Smooth muscle cell (in vitro differentiated cells): ENCODE measurements around the gene ATXN7L2. TPM values are rescaled to one million over a fixed set of nuclear protein-coding genes. Genes with fewer than 3 reads are reported as not detected.

Source experiments
- DNase-seq: peaks from one replicate; lab custom pipeline; 2025; ENCODE audit not compliant: unreplicated experiment; lab: John Stamatoyannopoulos, UW
- H2AFZ ChIP-seq: fragments of 200-600 bp; sonication (generic); 2 replicates; pipeline ENCODE4 v1.6.0; 2016; ENCODE audit warnings: antibody characterized with exemption, low read depth, mild to moderate bottlenecking
- H3F3A ChIP-seq: fragments of 200-600 bp; sonication (generic); 2 replicates; pipeline ENCODE4 v1.6.0; 2017; ENCODE audit warnings: antibody characterized with exemption, low read depth
- H3K27ac ChIP-seq: fragments of 200-600 bp; sonication (generic); 2 replicates; pipeline ENCODE4 v1.5.1; 2016; ENCODE audit warnings: low read depth, mild to moderate bottlenecking
- H3K27me3 ChIP-seq: fragments of 200-600 bp; sonication (generic); 2 replicates; pipeline ENCODE4 v1.6.1; 2016; ENCODE audit warnings: low read depth, mild to moderate bottlenecking
- H3K36me3 ChIP-seq: fragments of 200-600 bp; sonication (generic); 2 replicates; pipeline ENCODE4 v1.5.1; 2016; ENCODE audit warnings: low read depth
- H3K4me1 ChIP-seq: fragments of 200-600 bp; sonication (generic); 2 replicates; pipeline ENCODE4 v1.5.1; 2016; ENCODE audit warnings: low read depth
- H3K4me2 ChIP-seq: fragments of 200-600 bp; sonication (generic); 2 replicates; pipeline ENCODE4 v1.6.0; 2016; ENCODE audit warnings: mild to moderate bottlenecking
- H3K4me3 ChIP-seq: fragments of 200-600 bp; sonication (generic); 2 replicates; pipeline ENCODE4 v1.5.1; 2016; ENCODE audit warnings: mild to moderate bottlenecking
- H3K79me2 ChIP-seq: fragments of 200-600 bp; sonication (generic); 2 replicates; pipeline ENCODE4 v1.6.0; 2016; ENCODE audit warnings: low read depth, mild to moderate bottlenecking
- H3K9ac ChIP-seq: fragments of 200-600 bp; sonication (generic); 2 replicates; pipeline ENCODE4 v1.6.0; 2016; ENCODE audit warnings: low read depth
- H3K9me3 ChIP-seq: fragments of 200-600 bp; sonication (generic); replicated peaks from 2 replicates; pipeline ENCODE4 v1.5.1; 2016; ENCODE audit warnings: low read depth
- H4K20me1 ChIP-seq: fragments of 200-600 bp; sonication (generic); 2 replicates; pipeline ENCODE4 v1.6.0; 2016; ENCODE audit warnings: low read depth
- WGBS: methylation state at CpG from one replicate; pipeline ENCODE4 v1.1.7; 2016; ENCODE audit warnings: low lambda C conversion rate; 5-methylcytosine and 5-hydroxymethylcytosine counted together
- polyA plus RNA-seq: library from polyadenylated mRNA; unstranded; fragments of >200 nt; fragmentation: Nextera tagmentation; extraction: Ambion mirVana; gene quantifications from 2 replicates; pipeline ENCODE4 v1.2.1, GENCODE V29; 2016
- total RNA-seq: library from RNA; depleted of rRNA; stranded (reverse); fragments of >200 nt; gene quantifications from 2 replicates; pipeline ENCODE4 v1.2.3, GENCODE V29; 2014
- TF ChIP-seq, protein P1 (sequence below): fragments of 200-600 bp; sonication (generic); IDR thresholded peaks from 2 replicates; pipeline ENCODE4 v1.5.1; 2017; ENCODE audit warnings: borderline replicate concordance, mild to moderate bottlenecking, antibody characterized with exemption; ENCODE audit not compliant: insufficient read depth, poor library complexity, severe bottlenecking

The ATXN7L2 gene
- total and polyA plus RNA-seq, 2 experiments from 2014 or later, result 1.9 to 6.2 TPM

DNA sequence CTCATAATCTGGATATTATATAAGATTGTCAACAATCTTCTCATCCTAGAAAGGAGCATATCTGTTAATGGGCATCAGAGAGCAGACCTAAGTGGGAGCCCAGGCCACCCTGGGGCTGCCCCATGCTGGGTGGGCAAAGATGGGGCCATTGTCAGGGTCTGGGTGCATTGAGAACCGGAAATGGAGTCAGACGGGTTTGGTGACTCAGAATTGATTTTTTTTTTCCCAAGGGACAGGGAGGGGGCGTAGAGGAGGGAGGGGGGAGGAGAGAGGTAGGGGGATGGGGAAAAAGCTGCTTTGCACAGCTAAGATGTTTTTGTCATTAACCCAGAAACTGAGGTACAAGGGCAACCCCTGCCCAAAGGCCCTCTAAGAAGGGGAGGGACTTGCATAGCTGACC, 1.3 kb downstream of the ATXN7L2 start:
- H3K79me2 ChIP-seq, result no peaks in the 10 kb centered on the region
- H3K4me3 ChIP-seq, result peak overlapping the region; percentile 79
- TF ChIP-seq, protein P1, sequence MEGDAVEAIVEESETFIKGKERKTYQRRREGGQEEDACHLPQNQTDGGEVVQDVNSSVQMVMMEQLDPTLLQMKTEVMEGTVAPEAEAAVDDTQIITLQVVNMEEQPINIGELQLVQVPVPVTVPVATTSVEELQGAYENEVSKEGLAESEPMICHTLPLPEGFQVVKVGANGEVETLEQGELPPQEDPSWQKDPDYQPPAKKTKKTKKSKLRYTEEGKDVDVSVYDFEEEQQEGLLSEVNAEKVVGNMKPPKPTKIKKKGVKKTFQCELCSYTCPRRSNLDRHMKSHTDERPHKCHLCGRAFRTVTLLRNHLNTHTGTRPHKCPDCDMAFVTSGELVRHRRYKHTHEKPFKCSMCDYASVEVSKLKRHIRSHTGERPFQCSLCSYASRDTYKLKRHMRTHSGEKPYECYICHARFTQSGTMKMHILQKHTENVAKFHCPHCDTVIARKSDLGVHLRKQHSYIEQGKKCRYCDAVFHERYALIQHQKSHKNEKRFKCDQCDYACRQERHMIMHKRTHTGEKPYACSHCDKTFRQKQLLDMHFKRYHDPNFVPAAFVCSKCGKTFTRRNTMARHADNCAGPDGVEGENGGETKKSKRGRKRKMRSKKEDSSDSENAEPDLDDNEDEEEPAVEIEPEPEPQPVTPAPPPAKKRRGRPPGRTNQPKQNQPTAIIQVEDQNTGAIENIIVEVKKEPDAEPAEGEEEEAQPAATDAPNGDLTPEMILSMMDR, result no peak
- peak overlapping the region; percentile 93 for H3K4me2 ChIP-seq
- H3K9ac ChIP-seq, result peak overlapping the region; percentile 99
- 12% methylated on average over 3 of the region's 3 CpGs for WGBS
- no peak overlapping the region for H2AFZ ChIP-seq
- no peak overlapping the region for H3K27ac ChIP-seq
- no peaks in the 10 kb centered on the region for H3K9me3 ChIP-seq
- H3F3A ChIP-seq, result no peaks in the 10 kb centered on the region
- H3K27me3 ChIP-seq, result peaks cover 8% of the 10 kb centered on the region
- no peaks in the 10 kb centered on the region for H3K36me3 ChIP-seq
- peaks cover 8% of the 10 kb centered on the region for H3K4me1 ChIP-seq
- DNase-seq, result no peak
- no peaks in the 10 kb centered on the region for H4K20me1 ChIP-seq

DNA sequence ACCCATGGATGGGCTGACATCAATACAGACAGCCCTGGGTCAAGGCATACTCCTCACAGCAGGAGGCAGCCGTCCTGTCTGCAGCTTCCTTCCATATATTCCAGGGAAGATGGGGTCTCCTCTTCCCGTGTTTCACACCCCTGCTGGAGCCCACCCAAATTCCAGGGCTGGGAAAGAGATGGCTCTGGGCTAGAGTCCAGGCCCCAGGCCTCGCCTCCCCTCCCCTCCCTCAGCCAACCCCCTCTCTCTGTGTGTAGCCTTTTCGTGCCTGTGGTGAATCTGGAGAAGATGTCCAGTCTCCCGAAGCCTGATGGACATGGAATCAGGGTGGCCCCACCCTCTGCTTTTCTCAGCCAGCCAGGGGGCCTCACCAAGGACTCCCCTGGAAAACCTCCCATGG, 3.6 kb downstream of the ATXN7L2 start:
- DNase-seq, result no peak
- TF ChIP-seq, protein P1, result no peak
- no peak overlapping the region for H3K4me3 ChIP-seq
- no peak overlapping the region for H2AFZ ChIP-seq
- no peak overlapping the region for H3K27ac ChIP-seq
- peaks cover 3% of the 10 kb centered on the region for H3K27me3 ChIP-seq
- H3F3A ChIP-seq, result no peaks in the 10 kb centered on the region
- no peak overlapping the region for H3K9ac ChIP-seq
- H3K4me2 ChIP-seq, result no peak overlapping the region
- H3K36me3 ChIP-seq, result no peaks in the 10 kb centered on the region
- 88% methylated on average over 3 of the region's 5 CpGs for WGBS
- H4K20me1 ChIP-seq, result no peaks in the 10 kb centered on the region
- H3K9me3 ChIP-seq, result no peaks in the 10 kb centered on the region
- H3K4me1 ChIP-seq, result peaks cover 8% of the 10 kb centered on the region
- no peaks in the 10 kb centered on the region for H3K79me2 ChIP-seq

DNA sequence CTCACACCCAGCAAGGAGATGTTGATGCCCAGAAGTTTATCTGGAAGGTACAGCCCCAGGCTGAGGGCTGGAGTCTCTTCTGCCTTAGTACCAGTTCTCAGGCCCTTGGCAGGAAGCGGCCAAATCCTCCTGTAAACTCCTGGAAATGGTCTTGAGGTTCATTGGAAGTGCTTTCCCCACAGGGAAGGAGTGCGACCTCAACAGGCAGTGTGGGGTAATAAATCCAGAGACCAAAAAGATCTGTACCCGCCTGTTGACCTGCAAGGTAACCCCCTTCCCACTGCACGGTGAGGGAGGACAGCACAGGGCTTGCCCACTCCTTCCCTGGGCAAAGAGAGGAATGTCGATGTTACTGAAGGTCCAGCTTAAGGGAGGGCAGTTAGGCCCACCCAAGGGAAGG, 4.5 kb downstream of the ATXN7L2 start:
- Histone ChIP-seq H3K4me3 (no peak overlapping the region), H4K20me1 (no peaks in the 10 kb centered on the region), H3K27me3 (no peaks in the 10 kb centered on the region), H3K9ac (no peak overlapping the region), H3K4me1 (peaks cover 8% of the 10 kb centered on the region), H3K27ac (no peak overlapping the region), H3K4me2 (no peak overlapping the region), H2AFZ (no peak overlapping the region), H3K9me3 (no peaks in the 10 kb centered on the region), H3K36me3 (no peaks in the 10 kb centered on the region), H3F3A (no peaks in the 10 kb centered on the region), H3K79me2 (no peaks in the 10 kb centered on the region)
- TF ChIP-seq, protein P1, result no peak
- 81% methylated on average over 5 of the region's 5 CpGs for WGBS
- DNase-seq, result no peak

DNA sequence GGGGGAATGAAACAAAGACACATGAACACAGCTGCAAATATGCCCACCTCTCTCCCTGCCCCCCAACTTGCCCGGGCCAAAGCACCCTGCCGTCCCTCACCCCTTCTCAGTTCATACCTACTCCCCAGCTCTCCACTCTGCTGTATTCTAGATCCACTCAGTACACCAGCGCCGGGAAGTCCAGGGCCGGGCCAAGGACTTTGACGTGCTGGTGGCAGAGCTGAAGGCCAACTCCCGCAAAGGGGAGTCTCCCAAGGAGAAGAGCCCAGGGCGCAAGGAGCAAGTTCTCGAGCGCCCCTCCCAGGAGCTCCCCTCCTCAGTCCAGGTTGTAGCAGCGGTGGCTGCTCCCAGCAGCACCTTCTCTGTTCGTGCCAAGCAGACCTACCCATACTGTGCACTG, 5.0 kb downstream of the ATXN7L2 start:
- 94% methylated on average over 12 of the region's 12 CpGs for WGBS
- Histone ChIP-seq H3K4me3 (no peak overlapping the region), H3K27ac (no peak overlapping the region), H4K20me1 (no peaks in the 10 kb centered on the region), H3F3A (no peaks in the 10 kb centered on the region), H3K79me2 (no peaks in the 10 kb centered on the region), H3K4me2 (no peak overlapping the region), H3K4me1 (peaks cover 8% of the 10 kb centered on the region), H3K9me3 (no peaks in the 10 kb centered on the region), H2AFZ (no peak overlapping the region), H3K36me3 (no peaks in the 10 kb centered on the region), H3K9ac (no peak overlapping the region), H3K27me3 (no peaks in the 10 kb centered on the region)
- no peak for DNase-seq
- TF ChIP-seq, protein P1, result no peak
